Gastroesophageal sphincter (tissue), 4 donors: ENCODE data around the gene FCN1. TPM values are rescaled to one million over a fixed set of nuclear protein-coding genes. Genes with fewer than 3 reads are reported as not detected.

Experiments
- ATAC-seq: fragments of 150-250 bp; one replicate; pipeline ENCODE4 v1.9.1; 2016; ENCODE audit warnings: mild to moderate bottlenecking, moderate library complexity
- H3K27ac ChIP-seq, 4 donors: fragments of 200-600 bp; sonication (generic) in 3 of 4; 1 replicate in 3 of 4; 2 replicates in 1 of 4; pipeline ENCODE4 v1.5.1; 2016 to 2019
- H3K27me3 ChIP-seq: fragments of 200-600 bp; sonication (generic); one replicate; pipeline ENCODE4 v1.5.1; 2019
- H3K36me3 ChIP-seq, 2 donors: fragments of 200-600 bp; sonication (generic); one replicate each; pipeline ENCODE4 v1.5.1; 2019; ENCODE audit warnings: control low read depth in 1 of 2
- H3K4me1 ChIP-seq, 3 donors: fragments of 200-600 bp; sonication (generic); 1 replicate in 2 of 3; 2 replicates in 1 of 3; pipeline ENCODE4 v1.5.1; 2016 to 2019; ENCODE audit warnings: control low read depth in 2 of 3
- H3K4me3 ChIP-seq, 2 donors: fragments of 200-600 bp; sonication (generic); one replicate each; pipeline ENCODE4 v1.5.1; 2019; ENCODE audit warnings: mild to moderate bottlenecking in 1 of 2, moderate library complexity in 1 of 2
- H3K9me3 ChIP-seq, 3 donors: fragments of 200-600 bp; sonication (generic); one replicate each; pipeline ENCODE4 v1.5.1; 2017 to 2019; ENCODE audit warnings: control low read depth in 2 of 3
- EP300 ChIP-seq: sonication (generic); formaldehyde crosslinking; IDR thresholded peaks from one replicate; pipeline ENCODE4 v1.6.1; 2017; ENCODE audit warnings: antibody characterized with exemption, mild to moderate bottlenecking
- POLR2A ChIP-seq, 2 donors: fragments of 450-650 bp; IDR thresholded peaks; one replicate each; pipeline ENCODE4 v1.6.1; 2017; ENCODE audit warnings: antibody characterized with exemption in 2 of 2, mild to moderate bottlenecking in 2 of 2, moderate library complexity in 1 of 2
- POLR2AphosphoS5 ChIP-seq: sonication (generic); formaldehyde crosslinking; IDR thresholded peaks from one replicate; pipeline ENCODE4 v1.6.1; 2017; ENCODE audit warnings: antibody characterized with exemption
- WGBS, 2 donors: methylation state at CpG; one replicate each; pipeline ENCODE4 v1.1.5; 2018; ENCODE audit warnings: low coverage in 1 of 2; 5-methylcytosine and 5-hydroxymethylcytosine counted together
- total RNA-seq, 4 donors: library from RNA; depleted of rRNA; stranded (reverse); fragments of >200 nt; gene quantifications; one replicate each; pipeline ENCODE4 v1.1.0, GENCODE V29; 2016
- TF ChIP-seq, protein P1 (sequence below), 4 experiments: fragments of 200-600 bp in 2 of 4; fragments of 450-650 bp in 2 of 4; sonication (generic) in 1 of 4; IDR thresholded peaks; one replicate each; pipeline ENCODE4 v1.5.1; 2017 to 2019; ENCODE audit warnings: antibody characterized with exemption in 4 of 4, mild to moderate bottlenecking in 2 of 4, moderate library complexity in 2 of 4

FCN1 gene
- total RNA-seq, 4 donors from 2014 or later: 0.31 to 9.4 (median 3.2) TPM

DNA sequence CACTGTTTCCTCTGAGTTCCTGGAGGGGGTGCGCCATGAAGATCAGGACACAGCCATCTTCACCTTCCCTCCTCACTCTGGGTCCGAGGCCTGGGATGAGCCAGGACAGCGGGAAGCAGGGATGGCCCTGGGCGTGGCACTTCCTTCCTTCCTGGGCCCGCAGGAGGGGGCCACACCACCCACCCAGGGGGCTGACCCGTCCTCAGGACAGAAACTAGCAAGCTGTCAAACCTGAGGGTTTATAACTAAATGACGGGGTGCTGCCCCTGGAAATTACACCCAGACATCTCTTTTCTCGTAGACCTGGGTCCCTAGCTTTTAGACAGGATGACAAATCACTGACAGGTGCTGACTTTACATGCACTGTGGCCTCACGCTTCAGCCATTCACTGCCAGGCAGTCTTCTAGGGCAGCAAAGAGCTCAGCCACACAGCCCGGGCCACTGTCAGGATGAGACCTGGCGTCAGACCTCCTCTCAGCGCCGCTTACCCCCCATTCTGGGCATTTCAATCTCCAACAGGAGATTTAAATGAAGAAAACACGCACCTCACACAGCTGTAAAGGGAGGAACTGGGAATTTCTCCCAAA lies 29.0 kb downstream of the FCN1 start:
- H3K9me3 ChIP-seq: no peaks in the 10 kb centered on the region
- H3K4me3 ChIP-seq: no peak overlapping the region
- no peaks in the 10 kb centered on the region for H3K4me1 ChIP-seq
- peaks cover 18% of the 10 kb centered on the region for H3K27me3 ChIP-seq
- H3K27ac ChIP-seq: no peak overlapping the region
- 63 to 100% methylated on average over 1 to 2 of the region's 14 CpGs for WGBS, 2 donors
- ATAC-seq: no peak
- TF ChIP-seq POLR2AphosphoS5 (no peak), EP300 (no peak), POLR2A (IDR thresholded peaks at IDR 0.05) (no peak)
- TF ChIP-seq, protein P1, sequence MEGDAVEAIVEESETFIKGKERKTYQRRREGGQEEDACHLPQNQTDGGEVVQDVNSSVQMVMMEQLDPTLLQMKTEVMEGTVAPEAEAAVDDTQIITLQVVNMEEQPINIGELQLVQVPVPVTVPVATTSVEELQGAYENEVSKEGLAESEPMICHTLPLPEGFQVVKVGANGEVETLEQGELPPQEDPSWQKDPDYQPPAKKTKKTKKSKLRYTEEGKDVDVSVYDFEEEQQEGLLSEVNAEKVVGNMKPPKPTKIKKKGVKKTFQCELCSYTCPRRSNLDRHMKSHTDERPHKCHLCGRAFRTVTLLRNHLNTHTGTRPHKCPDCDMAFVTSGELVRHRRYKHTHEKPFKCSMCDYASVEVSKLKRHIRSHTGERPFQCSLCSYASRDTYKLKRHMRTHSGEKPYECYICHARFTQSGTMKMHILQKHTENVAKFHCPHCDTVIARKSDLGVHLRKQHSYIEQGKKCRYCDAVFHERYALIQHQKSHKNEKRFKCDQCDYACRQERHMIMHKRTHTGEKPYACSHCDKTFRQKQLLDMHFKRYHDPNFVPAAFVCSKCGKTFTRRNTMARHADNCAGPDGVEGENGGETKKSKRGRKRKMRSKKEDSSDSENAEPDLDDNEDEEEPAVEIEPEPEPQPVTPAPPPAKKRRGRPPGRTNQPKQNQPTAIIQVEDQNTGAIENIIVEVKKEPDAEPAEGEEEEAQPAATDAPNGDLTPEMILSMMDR (IDR thresholded peaks at IDR 0.05): no peak
- H3K36me3 ChIP-seq: no peaks in the 10 kb centered on the region

DNA sequence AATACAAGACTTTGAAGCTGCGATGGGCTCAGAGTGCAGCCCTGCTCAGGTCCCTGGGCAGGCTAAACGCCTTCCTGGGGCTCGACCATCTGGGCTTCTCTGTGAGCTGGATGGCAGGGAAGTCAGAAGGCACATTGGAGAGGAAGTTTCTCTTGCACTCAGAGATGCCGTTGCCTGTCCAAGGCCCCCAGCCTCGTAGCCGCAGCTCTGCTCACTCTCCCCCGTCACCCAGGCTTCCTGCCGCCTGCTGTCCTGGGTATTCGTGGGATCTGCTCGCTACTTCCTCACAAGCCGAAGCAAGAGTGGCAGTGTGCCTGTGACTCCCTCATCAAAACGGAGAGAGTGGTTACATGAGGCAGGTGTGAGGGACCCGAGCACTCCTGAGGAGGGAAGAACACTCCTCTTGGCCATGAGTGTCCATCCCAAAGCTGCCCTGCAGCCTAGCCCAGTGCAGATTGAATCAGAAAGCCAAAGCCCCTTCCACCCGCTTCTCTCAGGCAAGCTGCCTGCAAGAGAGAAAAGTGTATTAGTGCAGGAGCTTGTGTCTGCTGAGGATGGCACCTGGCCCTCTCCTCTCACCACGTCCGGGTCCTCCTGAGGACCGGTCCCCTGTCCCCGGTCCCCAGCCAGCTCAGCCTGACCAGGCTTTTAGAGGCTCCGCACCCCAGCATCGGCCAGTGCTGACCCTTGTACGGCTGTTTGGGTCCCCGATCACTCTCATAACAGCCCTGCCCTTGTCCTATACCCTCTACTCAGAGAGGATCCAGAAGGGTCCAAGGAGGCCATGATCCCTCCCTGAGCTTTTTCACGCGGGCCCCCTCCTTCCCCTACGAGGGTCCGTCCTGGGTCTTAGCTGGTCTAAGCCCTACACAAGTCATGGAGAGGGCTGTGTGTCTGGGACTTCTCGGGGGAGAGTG lies 29.8 kb downstream of the FCN1 start:
- no peak overlapping the region for H3K4me3 ChIP-seq
- peaks cover 15% of the 10 kb centered on the region for H3K27me3 ChIP-seq
- TF ChIP-seq, protein P1 (IDR thresholded peaks at IDR 0.05): no peak
- TF ChIP-seq POLR2A (IDR thresholded peaks at IDR 0.05): no peak
- no peak for TF ChIP-seq EP300
- no peak for TF ChIP-seq POLR2AphosphoS5
- H3K4me1 ChIP-seq: no peaks in the 10 kb centered on the region
- no peaks in the 10 kb centered on the region for H3K9me3 ChIP-seq
- no peak overlapping the region for H3K27ac ChIP-seq
- no peak for ATAC-seq
- 80 to 91% methylated on average over 1 to 13 of the region's 27 CpGs for WGBS, 2 donors
- H3K36me3 ChIP-seq: no peaks in the 10 kb centered on the region

DNA sequence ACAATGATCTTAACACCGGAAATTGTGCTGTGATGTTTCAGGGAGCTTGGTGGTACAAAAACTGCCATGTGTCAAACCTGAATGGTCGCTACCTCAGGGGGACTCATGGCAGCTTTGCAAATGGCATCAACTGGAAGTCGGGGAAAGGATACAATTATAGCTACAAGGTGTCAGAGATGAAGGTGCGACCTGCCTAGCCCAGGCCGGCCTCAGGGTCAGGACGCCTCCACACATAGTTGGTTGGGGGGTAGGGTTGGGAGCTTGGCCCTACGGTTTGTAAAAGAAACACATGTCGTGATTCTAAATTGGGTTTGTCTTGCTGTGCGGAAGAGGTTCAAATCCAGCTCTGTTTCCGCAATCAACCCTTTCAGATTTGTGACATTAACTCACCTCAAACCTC lies 30.5 kb downstream of the FCN1 start:
- Histone ChIP-seq H3K27ac (no peak overlapping the region), H3K36me3 (no peaks in the 10 kb centered on the region), H3K4me1 (no peaks in the 10 kb centered on the region), H3K27me3 (peaks cover 19% of the 10 kb centered on the region), H3K4me3 (no peak overlapping the region), H3K9me3 (no peaks in the 10 kb centered on the region)
- 79 to 81% methylated on average over 6 to 9 of the region's 10 CpGs for WGBS, 2 donors
- TF ChIP-seq EP300 (no peak), POLR2AphosphoS5 (no peak), POLR2A (IDR thresholded peaks at IDR 0.05) (no peak)
- TF ChIP-seq, protein P1 (IDR thresholded peaks at IDR 0.05): no peak
- no peak for ATAC-seq

DNA sequence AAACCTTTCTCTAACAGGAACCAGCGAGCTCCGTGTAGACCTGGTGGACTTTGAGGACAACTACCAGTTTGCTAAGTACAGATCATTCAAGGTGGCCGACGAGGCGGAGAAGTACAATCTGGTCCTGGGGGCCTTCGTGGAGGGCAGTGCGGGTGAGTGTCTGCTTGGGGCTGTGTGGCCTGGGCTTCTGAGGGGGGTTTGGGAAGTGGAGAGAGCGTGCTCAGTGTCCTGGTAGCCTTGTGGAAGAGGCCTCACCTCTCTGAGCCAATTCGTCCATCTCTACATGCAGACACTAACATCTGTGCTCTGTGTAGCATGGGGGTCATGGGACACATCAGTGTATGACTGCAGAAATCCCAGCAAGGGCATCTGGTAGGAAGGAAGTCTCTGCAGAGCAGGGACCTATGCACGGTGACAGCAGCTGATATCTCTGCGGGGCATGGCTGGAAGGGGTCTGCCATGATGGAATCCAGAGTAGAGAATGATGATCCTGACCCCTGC lies 31.2 kb downstream of the FCN1 start:
- no peaks in the 10 kb centered on the region for H3K4me1 ChIP-seq
- no peak overlapping the region for H3K27ac ChIP-seq
- H3K27me3 ChIP-seq: peaks cover 22% of the 10 kb centered on the region
- WGBS, 2 donors: 86 to 97% methylated on average over 5 to 6 of the region's 11 CpGs
- no peak for TF ChIP-seq POLR2AphosphoS5
- TF ChIP-seq EP300: no peak
- TF ChIP-seq POLR2A (IDR thresholded peaks at IDR 0.05): no peak
- TF ChIP-seq, protein P1 (IDR thresholded peaks at IDR 0.05): no peak
- no peaks in the 10 kb centered on the region for H3K9me3 ChIP-seq
- no peak overlapping the region for H3K4me3 ChIP-seq
- no peaks in the 10 kb centered on the region for H3K36me3 ChIP-seq
- ATAC-seq: no peak
